ENCODE measurements around the gene SLC10A7. TPM values are rescaled to one million over a fixed set of nuclear protein-coding genes. Genes with fewer than 3 reads are reported as not detected.

Gene SLC10A7
- total and polyA plus RNA-seq, 2 of the 8 experiments (the other 6 are each of a cell fraction or from before 2014, with no cell fraction given): 2.5 to 2.9 TPM

DNA sequence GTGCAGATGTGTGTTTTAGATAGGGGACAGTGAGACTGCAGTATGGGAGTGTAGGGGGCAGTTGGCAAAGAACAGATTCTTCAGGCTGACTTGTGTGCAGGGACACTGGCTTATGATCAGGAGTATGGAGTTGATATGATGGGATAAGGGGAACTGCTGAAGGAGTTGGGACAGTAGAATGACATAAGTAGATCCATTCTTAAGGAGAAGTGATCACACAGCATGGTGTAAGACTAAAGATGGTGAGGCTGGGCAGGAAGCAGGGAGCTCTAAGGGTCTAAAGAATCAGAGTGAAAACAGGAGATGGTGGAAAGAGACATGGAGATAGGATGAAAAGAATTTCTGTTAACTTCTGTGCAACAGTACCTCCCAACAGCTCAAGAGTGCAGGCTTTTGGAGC is 236.7 kb downstream of the SLC10A7 start:
- Histone ChIP-seq H3K9me3 (ENCODE audit: insufficient read depth in 2 of 2, low read depth in 1 of 2, low read length in 1 of 2) (no peaks in the 10 kb centered on the region), H3K4ac (replicated peaks; ENCODE audit: insufficient read length, low read depth, low read length) (no peak overlapping the region), H3K4me3 (ENCODE audit: extremely low read depth in 1 of 4, insufficient read depth in 2 of 4, low read depth in 3 of 4, low read length in 4 of 4) (no peak overlapping the region), H3K23ac (ENCODE audit: insufficient read length) (no peak overlapping the region), H2BK5ac (ENCODE audit: low read depth, low read length) (no peak overlapping the region), H3K79me2 (ENCODE audit: control insufficient read depth in 1 of 2, insufficient read depth in 2 of 2, low read length in 2 of 2) (no peaks in the 10 kb centered on the region), H2BK12ac (ENCODE audit: low read depth, low read length) (no peak overlapping the region), H3K9ac (replicated peaks in 1 of 4; ENCODE audit: extremely low read depth in 1 of 4, low read depth in 3 of 4, low read length in 3 of 4) (no peak overlapping the region), H4K91ac (replicated peaks; ENCODE audit: insufficient read length, low read length) (no peak overlapping the region), H4K5ac (ENCODE audit: insufficient read length, low read depth, low read length) (no peak overlapping the region), H3K18ac (ENCODE audit: extremely low read depth, low read length) (no peak overlapping the region), H3K79me1 (ENCODE audit: low read depth, low read length) (no peaks in the 10 kb centered on the region), H3K27me3 (replicated peaks in 1 of 4; ENCODE audit: control insufficient read depth in 3 of 4, extremely low read depth in 1 of 4, insufficient read depth in 3 of 4, low read length in 3 of 4) (no peaks in the 10 kb centered on the region), H3K23me2 (ENCODE audit: low read depth, low read length) (peaks cover 6% of the 10 kb centered on the region; the same call in 1 of the 2 replicates), H3K4me2 (ENCODE audit: insufficient read depth in 1 of 2, low read depth in 2 of 2, low read length in 2 of 2) (no peak overlapping the region), H2BK120ac (replicated peaks; ENCODE audit: low read depth, low read length) (no peak overlapping the region), H3K4me1 (replicated peaks in 1 of 4; ENCODE audit: control insufficient read depth in 3 of 4, insufficient read depth in 4 of 4, low read length in 3 of 4) (no peaks in the 10 kb centered on the region), H3K56ac (replicated peaks; ENCODE audit: insufficient read length, low read depth, low read length) (no peak overlapping the region), H3K27ac (ENCODE audit: low read depth, low read length) (no peak overlapping the region), H2AFZ (ENCODE audit: low read length) (no peak overlapping the region), H2BK15ac (ENCODE audit: low read length) (no peak overlapping the region), H4K8ac (ENCODE audit: extremely low read depth, insufficient read depth, low read length) (no peak overlapping the region), H2BK20ac (ENCODE audit: low read length) (no peak overlapping the region), H4K20me1 (replicated peaks in 1 of 2; ENCODE audit: control insufficient read depth in 1 of 2, insufficient read depth in 2 of 2, low read length in 2 of 2) (no peaks in the 10 kb centered on the region), H3K36me3 (ENCODE audit: control insufficient read depth in 2 of 4, insufficient read depth in 4 of 4, low read length in 3 of 4) (no peaks in the 10 kb centered on the region), H3K14ac (ENCODE audit: insufficient read length) (no peak overlapping the region), H2AK5ac (ENCODE audit: low read depth, low read length) (no peak overlapping the region)
- DNase-seq (ENCODE audit: low read depth in 1 of 2, low spot score in 2 of 2) (no peak), FAIRE-seq (no peak)
- ChIA-PET POLR2A (ENCODE audit: partially characterized antibody) (no interaction called here), CTCF (ENCODE audit: partially characterized antibody) (interaction anchor here (0.5 to 0.9 kb wide), 2 partner anchors 41 to 823 kb away, joined by 3 to 5 read pairs; no protein-coding TSS in a partner anchor)
- no peak for TF ChIP-seq SP1 (IDR thresholded peaks at IDR 0.05; ENCODE audit: low read depth, low read length)
- no peak for TF ChIP-seq MAFK (IDR thresholded peaks at IDR 0.05; ENCODE audit: low read depth, low read length)
- TF ChIP-seq SRF (IDR thresholded peaks at IDR 0.05; ENCODE audit: low read depth, low read length): no peak
- no peak for TF ChIP-seq CTBP2 (IDR thresholded peaks at IDR 0.05; ENCODE audit: borderline replicate concordance, insufficient read depth, insufficient read length, low read length)
- no peak for TF ChIP-seq TBP (IDR thresholded peaks at IDR 0.05; ENCODE audit: low read depth, low read length)
- no peak for TF ChIP-seq JUND (IDR thresholded peaks at IDR 0.05; ENCODE audit: low read length)
- TF ChIP-seq GABPA (IDR thresholded peaks at IDR 0.05; ENCODE audit: borderline replicate concordance, insufficient read depth, low read length): no peak
- no peak for TF ChIP-seq NANOG (IDR thresholded peaks at IDR 0.05; ENCODE audit: insufficient read depth, low read depth, low read length, poor library complexity, severe bottlenecking)
- no peak for TF ChIP-seq FOSL1 (IDR thresholded peaks at IDR 0.05; ENCODE audit: insufficient read depth, low read depth, low read length)
- TF ChIP-seq, protein P1, sequence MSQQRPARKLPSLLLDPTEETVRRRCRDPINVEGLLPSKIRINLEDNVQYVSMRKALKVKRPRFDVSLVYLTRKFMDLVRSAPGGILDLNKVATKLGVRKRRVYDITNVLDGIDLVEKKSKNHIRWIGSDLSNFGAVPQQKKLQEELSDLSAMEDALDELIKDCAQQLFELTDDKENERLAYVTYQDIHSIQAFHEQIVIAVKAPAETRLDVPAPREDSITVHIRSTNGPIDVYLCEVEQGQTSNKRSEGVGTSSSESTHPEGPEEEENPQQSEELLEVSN (IDR thresholded peaks at IDR 0.05): no peak
- no peak for TF ChIP-seq CHD1 (IDR thresholded peaks at IDR 0.05; ENCODE audit: low read depth, low read length)
- TF ChIP-seq GTF2F1 (IDR thresholded peaks at IDR 0.05; ENCODE audit: borderline replicate concordance, low read depth, low read length): no peak
